H1 (cell line): Measurements from ENCODE around the gene RMRP. TPM values are rescaled to one million over a fixed set of nuclear protein-coding genes. Genes with fewer than 3 reads are reported as not detected.

ENCODE experiments used
- CTCF ChIA-PET: fragments of 300-600 bp; sonication (Branson Sonifier 250); formaldehyde crosslinking; loops from one replicate; lab custom pipeline; 2021; ENCODE audit not compliant: partially characterized antibody; lab: Charles Lee
- POLR2A ChIA-PET: fragments of 300-600 bp; sonication (Branson Sonifier 250); formaldehyde crosslinking; loops from one replicate; lab custom pipeline; 2021; ENCODE audit warnings: inconsistent platforms; ENCODE audit not compliant: partially characterized antibody; lab: Charles Lee
- DNase-seq, 2 experiments: peaks; one replicate each; pipeline versions ENCODE4 v3.0.0 to v3.0.0-alpha.2; 2010 to 2022; ENCODE audit warnings: low spot score in 2 of 2, low read depth in 1 of 2, mixed read lengths in 1 of 2
- FAIRE-seq: peaks from 2 replicates; lab custom pipeline; 2011; peaks lifted over from hg19 to GRCh38; lab: Jason Lieb, UNC
- H2AFZ ChIP-seq: 2 replicates; pipeline ENCODE4 v1.8.1; 2012; ENCODE audit warnings: low read length, inconsistent platforms
- H2AK5ac ChIP-seq: 2 replicates; pipeline ENCODE4 v1.6.1; 2013; ENCODE audit warnings: low read depth, low read length
- H2BK120ac ChIP-seq: replicated peaks from 2 replicates; pipeline ENCODE3; 2013; ENCODE audit warnings: low read depth, low read length, inconsistent platforms
- H2BK12ac ChIP-seq: 2 replicates; pipeline ENCODE4 v1.6.1; 2013; ENCODE audit warnings: low read depth, low read length
- H2BK15ac ChIP-seq: 2 replicates; pipeline ENCODE4 v1.6.1; 2013; ENCODE audit warnings: low read length
- H2BK20ac ChIP-seq: 2 replicates; pipeline ENCODE4 v1.6.1; 2013; ENCODE audit warnings: low read length
- H2BK5ac ChIP-seq: 2 replicates; pipeline ENCODE4 v1.6.1; 2013; ENCODE audit warnings: low read depth, low read length
- H3K14ac ChIP-seq: 2 replicates; pipeline ENCODE4 v1.6.1; 2013; ENCODE audit warnings: inconsistent platforms; ENCODE audit not compliant: insufficient read length
- H3K18ac ChIP-seq: 2 replicates; pipeline ENCODE4 v1.6.1; 2013; ENCODE audit warnings: low read length; ENCODE audit errors: extremely low read depth
- H3K23ac ChIP-seq: 2 replicates; pipeline ENCODE4 v1.6.1; 2013; ENCODE audit warnings: inconsistent platforms; ENCODE audit not compliant: insufficient read length
- H3K23me2 ChIP-seq: 2 replicates; pipeline ENCODE4 v1.6.1; 2013; ENCODE audit warnings: low read depth, low read length
- H3K27ac ChIP-seq: 2 replicates; pipeline ENCODE4 v1.6.1; 2011; ENCODE audit warnings: low read depth, low read length, inconsistent platforms
- H3K27me3 ChIP-seq, 4 experiments: replicated peaks in 1 of 4; 1 replicate in 1 of 4; 2 replicates in 3 of 4; pipeline versions ENCODE4 v1.6.1 to v1.8.1; 2011 to 2013; ENCODE audit warnings: low read length in 3 of 4, mild to moderate bottlenecking in 3 of 4, inconsistent platforms in 2 of 4, mixed read lengths in 2 of 4, moderate library complexity in 1 of 4; ENCODE audit not compliant: control insufficient read depth in 3 of 4, insufficient read depth in 3 of 4; ENCODE audit errors: extremely low read depth in 1 of 4
- H3K36me3 ChIP-seq, 4 experiments: 2 replicates each; pipeline versions ENCODE4 v1.6.1 to v1.8.1; 2011 to 2013; ENCODE audit warnings: mild to moderate bottlenecking in 4 of 4, low read length in 3 of 4, moderate library complexity in 2 of 4, control low read depth in 1 of 4, inconsistent platforms in 1 of 4; ENCODE audit not compliant: insufficient read depth in 4 of 4, control insufficient read depth in 2 of 4
- H3K4ac ChIP-seq: replicated peaks from 2 replicates; pipeline ENCODE3; 2013; ENCODE audit warnings: low read length, low read depth, mixed read lengths, inconsistent platforms; ENCODE audit not compliant: insufficient read length
- H3K4me1 ChIP-seq, 4 experiments: replicated peaks in 1 of 4; 1 replicate in 1 of 4; 2 replicates in 3 of 4; pipeline versions ENCODE4 v1.6.1 to v1.8.1; 2011 to 2013; ENCODE audit warnings: low read length in 3 of 4, inconsistent platforms in 2 of 4, mixed read lengths in 1 of 4; ENCODE audit not compliant: insufficient read depth in 4 of 4, control insufficient read depth in 3 of 4
- H3K4me2 ChIP-seq, 2 experiments: 2 replicates each; pipeline versions ENCODE4 v1.6.1 to v1.8.1; 2011 to 2013; ENCODE audit warnings: low read depth in 2 of 2, low read length in 2 of 2, control low read depth in 1 of 2, inconsistent platforms in 1 of 2, mild to moderate bottlenecking in 1 of 2; ENCODE audit not compliant: insufficient read depth in 1 of 2
- H3K4me3 ChIP-seq, 4 experiments: fragments of 200-600, 300-600 bp in 1 of 4; sonication (generic), shearing (Covaris generic), sonication (Bioruptor Twin) in 1 of 4; 2 replicates each; pipeline versions ENCODE4 v1.5.1 to v1.8.1; 2011 to 2016; ENCODE audit warnings: low read length in 4 of 4, low read depth in 3 of 4, control low read depth in 2 of 4, inconsistent platforms in 2 of 4, mild to moderate bottlenecking in 2 of 4, mixed read lengths in 1 of 4, moderate library complexity in 1 of 4; ENCODE audit not compliant: insufficient read depth in 2 of 4; ENCODE audit errors: extremely low read depth in 1 of 4
- H3K56ac ChIP-seq: replicated peaks from 2 replicates; pipeline ENCODE3; 2013; ENCODE audit warnings: low read depth, mild to moderate bottlenecking, mixed read lengths, low read length, inconsistent platforms; ENCODE audit not compliant: insufficient read length
- H3K79me1 ChIP-seq: 2 replicates; pipeline ENCODE4 v1.6.1; 2013; ENCODE audit warnings: low read depth, low read length, control low read depth
- H3K79me2 ChIP-seq, 2 experiments: 2 replicates each; pipeline versions ENCODE4 v1.6.1 to v1.8.1; 2012 to 2013; ENCODE audit warnings: low read length in 2 of 2, mild to moderate bottlenecking in 2 of 2, inconsistent platforms in 1 of 2; ENCODE audit not compliant: insufficient read depth in 2 of 2, control insufficient read depth in 1 of 2
- H3K9ac ChIP-seq, 4 experiments: replicated peaks in 1 of 4; 1 replicate in 1 of 4; 2 replicates in 3 of 4; pipeline versions ENCODE4 v1.6.1 to v1.8.1; 2011 to 2013; ENCODE audit warnings: low read depth in 3 of 4, low read length in 3 of 4, control low read depth in 2 of 4, mild to moderate bottlenecking in 2 of 4, moderate library complexity in 2 of 4, inconsistent platforms in 1 of 4; ENCODE audit errors: extremely low read depth in 1 of 4
- H3K9me3 ChIP-seq, 2 experiments: 2 replicates each; pipeline versions ENCODE4 v1.6.1 to v1.8.1; 2012 to 2013; ENCODE audit warnings: mild to moderate bottlenecking in 2 of 2, moderate library complexity in 2 of 2, control low read depth in 1 of 2, inconsistent platforms in 1 of 2, low read depth in 1 of 2, low read length in 1 of 2, mixed read lengths in 1 of 2; ENCODE audit not compliant: insufficient read depth in 2 of 2
- H4K20me1 ChIP-seq, 2 experiments: replicated peaks in 1 of 2; 2 replicates each; pipeline versions ENCODE3 to v1.8.1; 2011 to 2013; ENCODE audit warnings: inconsistent platforms in 2 of 2, low read length in 2 of 2, mild to moderate bottlenecking in 1 of 2; ENCODE audit not compliant: insufficient read depth in 2 of 2, control insufficient read depth in 1 of 2
- H4K5ac ChIP-seq: 2 replicates; pipeline ENCODE4 v1.6.1; 2013; ENCODE audit warnings: low read length, low read depth, mixed read lengths, inconsistent platforms; ENCODE audit not compliant: insufficient read length
- H4K8ac ChIP-seq: 2 replicates; pipeline ENCODE4 v1.8.0; 2013; ENCODE audit warnings: mild to moderate bottlenecking, moderate library complexity, low read length, inconsistent platforms; ENCODE audit not compliant: insufficient read depth; ENCODE audit errors: extremely low read depth
- H4K91ac ChIP-seq: replicated peaks from 2 replicates; pipeline ENCODE3; 2013; ENCODE audit warnings: low read length, mixed read lengths, inconsistent platforms; ENCODE audit not compliant: insufficient read length
- BACH1 ChIP-seq: IDR thresholded peaks from 2 replicates; pipeline ENCODE4 v1.6.1; 2012; ENCODE audit warnings: low read length, improper control_type of control experiment
- EGR1 ChIP-seq: IDR thresholded peaks from 2 replicates; pipeline ENCODE4 v1.6.1; 2011; ENCODE audit warnings: low read depth, low read length, borderline replicate concordance
- GABPA ChIP-seq: IDR thresholded peaks from 2 replicates; pipeline ENCODE4 v1.6.1; 2011; ENCODE audit warnings: mild to moderate bottlenecking, low read length, moderate library complexity, borderline replicate concordance; ENCODE audit not compliant: insufficient read depth
- NANOG ChIP-seq: IDR thresholded peaks from 2 replicates; pipeline ENCODE4 v1.6.1; 2011; ENCODE audit warnings: low read length, low read depth, mild to moderate bottlenecking, inconsistent platforms; ENCODE audit not compliant: insufficient read depth, poor library complexity, severe bottlenecking
- SAP30 ChIP-seq: fragments of 300-600 bp; sonication (generic); IDR thresholded peaks from 2 replicates; pipeline ENCODE4 v1.7.1; 2012; ENCODE audit warnings: low read length, moderate library complexity, mild to moderate bottlenecking, inconsistent platforms; ENCODE audit not compliant: insufficient read depth, insufficient replicate concordance
- SIN3A ChIP-seq, 2 experiments: IDR thresholded peaks in 1 of 2; conservative IDR thresholded peaks in 1 of 2; 2 replicates each; pipeline ENCODE4 v1.6.1; 2011 to 2012; ENCODE audit warnings: low read length in 2 of 2, improper control_type of control experiment in 1 of 2, low read depth in 1 of 2, mild to moderate bottlenecking in 1 of 2
- SRF ChIP-seq: IDR thresholded peaks from 2 replicates; pipeline ENCODE4 v1.6.1; 2011; ENCODE audit warnings: mild to moderate bottlenecking, low read depth, low read length, moderate library complexity
- SUZ12 ChIP-seq: fragments of 200-600 bp; sonication (generic); IDR thresholded peaks from 2 replicates; pipeline ENCODE4 v1.6.1; 2012; ENCODE audit warnings: mild to moderate bottlenecking, inconsistent platforms, low read length, moderate library complexity, mixed read lengths
- WGBS, 2 experiments: shearing (Covaris generic) in 1 of 2; methylation state at CpG; one replicate each; pipeline versions ENCODE4 v1.1.6 to v1.1.7; 2013 to 2015; ENCODE audit warnings: low lambda C conversion rate in 2 of 2, mixed read lengths in 2 of 2, inconsistent platforms in 1 of 2, low coverage in 1 of 2, missing lambda C conversion rate in 1 of 2; ENCODE audit not compliant: insufficient replicate concordance in 2 of 2, insufficient coverage in 1 of 2, insufficient read length in 1 of 2; ENCODE audit errors: extremely low coverage in 1 of 2, missing lambda C conversion rate in 1 of 2; 5-methylcytosine and 5-hydroxymethylcytosine counted together
- polyA plus RNA-seq, 7 experiments: library from polyadenylated mRNA; depleted of rRNA in 3 of 7; stranded (reverse) in 5 of 7; unstranded in 2 of 7; fragments of >200 nt in 5 of 7; fragments of 200-250 nt in 2 of 7; gene quantifications; 1 replicate in 5 of 7; 2 replicates in 1 of 7; 4 replicates in 1 of 7; pipeline versions ENCODE4 v1.2.1 to v1.2.3, GENCODE V29; 2011 to 2013; ENCODE audit warnings: missing spikeins in 2 of 7, mixed read lengths in 2 of 7
- total RNA-seq: library from RNA; stranded (reverse); fragmentation: NEBNext Ultra II Directional; extraction: Animal tissue kit (Norgen Biotek cat#: 25700); gene quantifications from 2 replicates; pipeline ENCODE4 v1.2.1, GENCODE V29; 2021
- TF ChIP-seq, protein P1 (sequence below): IDR thresholded peaks from 2 replicates; pipeline ENCODE4 v1.6.1; 2011; ENCODE audit warnings: low read length, improper control_type of control experiment
- TF ChIP-seq, protein P2 (sequence below): IDR thresholded peaks from 2 replicates; pipeline ENCODE4 v1.6.1; 2012; ENCODE audit warnings: low read length, inconsistent platforms

The RMRP gene
- total and polyA plus RNA-seq, 2 of the 8 experiments (the other 6 are each of a cell fraction or from before 2014, with no cell fraction given): 169 to 14,987 TPM

DNA sequence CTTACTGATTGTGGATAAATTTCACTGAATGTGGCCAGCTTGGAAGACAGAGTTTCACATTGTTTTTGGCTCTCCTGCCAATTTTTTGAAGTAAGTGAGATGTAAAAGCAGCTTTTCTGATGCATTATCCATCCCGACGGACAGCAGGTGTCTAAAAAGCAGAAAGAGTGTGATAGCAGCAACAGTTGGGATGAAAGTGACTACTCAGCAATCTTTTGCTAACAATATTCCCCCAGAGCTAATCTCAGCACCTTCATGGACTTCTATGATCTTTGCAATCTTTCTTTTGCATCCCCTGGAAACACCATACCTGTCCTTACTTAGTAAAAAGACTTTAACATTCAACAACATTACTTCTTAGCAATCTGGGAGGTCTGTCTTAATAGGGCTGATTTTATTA, 45.0 kb downstream of the RMRP start:
- no peak overlapping the region for H2AFZ ChIP-seq
- no peak for DNase-seq
- no peak overlapping the region for H4K5ac ChIP-seq
- H2BK120ac ChIP-seq: no peak overlapping the region
- H3K18ac ChIP-seq: no peak overlapping the region
- H2BK12ac ChIP-seq: no peak overlapping the region
- H3K4me2 ChIP-seq: no peak overlapping the region
- H3K4ac ChIP-seq: no peak overlapping the region
- TF ChIP-seq SIN3A (conservative IDR thresholded peaks at IDR 0.05 in 1 of 2, IDR thresholded peaks at IDR 0.05 in 1 of 2; ENCODE audit: low read depth in 1 of 2, low read length in 2 of 2): no peak
- no peak for TF ChIP-seq BACH1
- TF ChIP-seq SUZ12: no peak
- no peak for TF ChIP-seq NANOG
- TF ChIP-seq, protein P1, sequence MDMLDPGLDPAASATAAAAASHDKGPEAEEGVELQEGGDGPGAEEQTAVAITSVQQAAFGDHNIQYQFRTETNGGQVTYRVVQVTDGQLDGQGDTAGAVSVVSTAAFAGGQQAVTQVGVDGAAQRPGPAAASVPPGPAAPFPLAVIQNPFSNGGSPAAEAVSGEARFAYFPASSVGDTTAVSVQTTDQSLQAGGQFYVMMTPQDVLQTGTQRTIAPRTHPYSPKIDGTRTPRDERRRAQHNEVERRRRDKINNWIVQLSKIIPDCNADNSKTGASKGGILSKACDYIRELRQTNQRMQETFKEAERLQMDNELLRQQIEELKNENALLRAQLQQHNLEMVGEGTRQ: no peak
- TF ChIP-seq EGR1: no peak
- TF ChIP-seq SAP30: no peak
- no peak for TF ChIP-seq SRF
- no peak for TF ChIP-seq GABPA
- TF ChIP-seq, protein P2, sequence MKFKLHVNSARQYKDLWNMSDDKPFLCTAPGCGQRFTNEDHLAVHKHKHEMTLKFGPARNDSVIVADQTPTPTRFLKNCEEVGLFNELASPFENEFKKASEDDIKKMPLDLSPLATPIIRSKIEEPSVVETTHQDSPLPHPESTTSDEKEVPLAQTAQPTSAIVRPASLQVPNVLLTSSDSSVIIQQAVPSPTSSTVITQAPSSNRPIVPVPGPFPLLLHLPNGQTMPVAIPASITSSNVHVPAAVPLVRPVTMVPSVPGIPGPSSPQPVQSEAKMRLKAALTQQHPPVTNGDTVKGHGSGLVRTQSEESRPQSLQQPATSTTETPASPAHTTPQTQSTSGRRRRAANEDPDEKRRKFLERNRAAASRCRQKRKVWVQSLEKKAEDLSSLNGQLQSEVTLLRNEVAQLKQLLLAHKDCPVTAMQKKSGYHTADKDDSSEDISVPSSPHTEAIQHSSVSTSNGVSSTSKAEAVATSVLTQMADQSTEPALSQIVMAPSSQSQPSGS: no peak
- peaks cover 0 to 9% (median 5%) of the 10 kb centered on the region in 4 experiments; a peak in 4 of 7 replicates for H3K4me1 ChIP-seq
- H4K8ac ChIP-seq: no peak overlapping the region
- POLR2A ChIA-PET: interaction anchor here (1.5 kb wide), 1 partner anchor 8 kb away, joined by 4 read pairs; no protein-coding TSS in a partner anchor
- CTCF ChIA-PET: interaction anchor here (0.6 to 6.1 kb wide), 14 partner anchors 9 to 436 kb away, joined by 3 to 47 read pairs (median 7); partner anchors contain the start of genes ARHGEF39, CCDC107, CREB3 and RMRP
- no peak overlapping the region for H2AK5ac ChIP-seq
- H2BK5ac ChIP-seq: no peak overlapping the region
- WGBS, 2 experiments: 89% methylated on average over 2 of the region's 2 CpGs; no CpG with 5 or more reads in 1 of the 2 experiments
- peaks cover 9% of the 10 kb centered on the region for H3K23me2 ChIP-seq
- H3K9me3 ChIP-seq: no peaks in the 10 kb centered on the region
- H3K79me1 ChIP-seq: no peaks in the 10 kb centered on the region
- H2BK20ac ChIP-seq: no peak overlapping the region
- H3K27ac ChIP-seq: no peak overlapping the region
- no peak for FAIRE-seq
- H2BK15ac ChIP-seq: no peak overlapping the region
- no peak overlapping the region for H3K14ac ChIP-seq
- no peak overlapping the region for H4K91ac ChIP-seq
- peaks cover 0 to 13% (median 9%) of the 10 kb centered on the region in 4 experiments; a peak in 4 of 7 replicates for H3K27me3 ChIP-seq
- H4K20me1 ChIP-seq: peaks cover 0 to 3% of the 10 kb centered on the region in 2 experiments
- H3K56ac ChIP-seq: no peak overlapping the region
- peaks cover 3 to 12% (median 9%) of the 10 kb centered on the region in 4 experiments; a peak in 5 of 8 replicates for H3K36me3 ChIP-seq
- H3K79me2 ChIP-seq: no peaks in the 10 kb centered on the region
- no peak overlapping the region for H3K4me3 ChIP-seq
- H3K23ac ChIP-seq: no peak overlapping the region
- H3K9ac ChIP-seq: no peak overlapping the region
